ENCODE results near the gene C19orf81. TPM values are rescaled to one million over a fixed set of nuclear protein-coding genes. Genes with fewer than 3 reads are reported as not detected.

The C19orf81 gene
- polyA plus RNA-seq, 1 donor (not counting 4 experiments of a cell fraction or from before 2014, with no cell fraction given), result not detected

- Histone ChIP-seq H3K4me1 (ENCODE audit: control insufficient read depth, extremely low read depth, insufficient read depth, low read length) (no peaks in the 10 kb centered on the region), H3K9me1 (ENCODE audit: control insufficient read depth, extremely low read depth, insufficient read depth, low read length) (no peaks in the 10 kb centered on the region), H3K36me3 (ENCODE audit: control insufficient read depth in 2 of 2, extremely low read depth in 1 of 2, insufficient read depth in 2 of 2, low read length in 2 of 2) (no peaks in the 10 kb centered on the region), H3K79me2 (ENCODE audit: control insufficient read depth, insufficient read depth, low read length) (no peaks in the 10 kb centered on the region), H3K4me2 (ENCODE audit: control insufficient read depth, extremely low read depth, insufficient read depth, low read depth, low read length) (no peak overlapping the region), H2AFZ (ENCODE audit: control insufficient read depth, low read length) (no peak overlapping the region), H4K20me1 (ENCODE audit: control insufficient read depth, extremely low read depth, insufficient read depth, low read length) (peaks cover 2% of the 10 kb centered on the region), H3K27me3 (ENCODE audit: control insufficient read depth, extremely low read depth, insufficient read depth, low read length) (peaks cover 7% of the 10 kb centered on the region), H3K9me3 (ENCODE audit: control insufficient read depth, low read depth, low read length) (no peaks in the 10 kb centered on the region), H3K9ac (ENCODE audit: control insufficient read depth, extremely low read depth, insufficient read depth, low read length) (no peak overlapping the region), H3K4me3 (ENCODE audit: control insufficient read depth in 2 of 3, extremely low read depth in 1 of 3, insufficient read depth in 2 of 3, low read depth in 1 of 3, low read length in 3 of 3) (no peak overlapping the region), H3K27ac (ENCODE audit: control insufficient read depth, insufficient read depth, low read length) (no peak overlapping the region)
- DNase-seq (ENCODE audit: low read depth, low spot score) (no peak), FAIRE-seq (no peak)
- dilution Hi-C loops (cut with MboI; ENCODE audit: extremely low pct_ligation_motif_present, low sequenced_read_pairs), result no loop called here
- TF ChIP-seq CTCF (optimal IDR thresholded peaks at IDR 0.05 in 1 of 3, IDR thresholded peaks at IDR 0.05 in 1 of 3, conservative IDR thresholded peaks at IDR 0.05 in 1 of 3; ENCODE audit: extremely low read depth in 1 of 3, insufficient read depth in 2 of 3, low read length in 3 of 3) (no peak), EZH2 (IDR thresholded peaks at IDR 0.05; ENCODE audit: low read length) (no peak)
Observed at GRCh38 chr19:50660088-50660366, 10.8 kb downstream of the C19orf81 start.

GRCh38 chr19:50661023-50661422 is 11.8 kb downstream of the C19orf81 start:
- Histone ChIP-seq H3K4me2 (ENCODE audit: control insufficient read depth, extremely low read depth, insufficient read depth, low read depth, low read length) (no peak overlapping the region), H3K4me3 (ENCODE audit: control insufficient read depth in 2 of 3, extremely low read depth in 1 of 3, insufficient read depth in 2 of 3, low read depth in 1 of 3, low read length in 3 of 3) (no peak overlapping the region), H3K27ac (ENCODE audit: control insufficient read depth, insufficient read depth, low read length) (no peak overlapping the region), H3K9ac (ENCODE audit: control insufficient read depth, extremely low read depth, insufficient read depth, low read length) (no peak overlapping the region), H2AFZ (ENCODE audit: control insufficient read depth, low read length) (no peak overlapping the region), H3K36me3 (ENCODE audit: control insufficient read depth in 2 of 2, extremely low read depth in 1 of 2, insufficient read depth in 2 of 2, low read length in 2 of 2) (no peaks in the 10 kb centered on the region), H3K9me3 (ENCODE audit: control insufficient read depth, low read depth, low read length) (no peaks in the 10 kb centered on the region), H3K27me3 (ENCODE audit: control insufficient read depth, extremely low read depth, insufficient read depth, low read length) (peaks cover 10% of the 10 kb centered on the region), H3K4me1 (ENCODE audit: control insufficient read depth, extremely low read depth, insufficient read depth, low read length) (no peaks in the 10 kb centered on the region), H3K79me2 (ENCODE audit: control insufficient read depth, insufficient read depth, low read length) (no peaks in the 10 kb centered on the region), H4K20me1 (ENCODE audit: control insufficient read depth, extremely low read depth, insufficient read depth, low read length) (peaks cover 2% of the 10 kb centered on the region), H3K9me1 (ENCODE audit: control insufficient read depth, extremely low read depth, insufficient read depth, low read length) (no peaks in the 10 kb centered on the region)
- TF ChIP-seq CTCF (optimal IDR thresholded peaks at IDR 0.05 in 1 of 3, IDR thresholded peaks at IDR 0.05 in 1 of 3, conservative IDR thresholded peaks at IDR 0.05 in 1 of 3; ENCODE audit: extremely low read depth in 1 of 3, insufficient read depth in 2 of 3, low read length in 3 of 3), result no peak
- FAIRE-seq, result no peak
- dilution Hi-C loops (cut with MboI; ENCODE audit: extremely low pct_ligation_motif_present, low sequenced_read_pairs), result no loop called here
- DNase-seq (ENCODE audit: low read depth, low spot score), result no peak
